ENCODE data around the gene HRH1.
"Not testable (repeated sequence)": the region's sequence is repeated elsewhere in the genome, so short reads cannot be mapped to it uniquely, and the experiment has no call there.

HRH1 gene

GRCh38 chr3:11244121-11244677, 89.9 kb downstream of the HRH1 start:
- Histone ChIP-seq H3K27me3 (ENCODE audit: control insufficient read depth in 1 of 2, insufficient read depth in 2 of 2, low read length in 2 of 2) (no peaks in the 10 kb centered on the region), H3K4me3 (ENCODE audit: low read length in 2 of 2) (no peak overlapping the region), H3K27ac (ENCODE audit: low read length) (no peak overlapping the region), H3K9me3 (ENCODE audit: control insufficient read depth in 2 of 2, low read length in 2 of 2) (no peaks in the 10 kb centered on the region), H3K36me3 (ENCODE audit: control insufficient read depth in 2 of 2, insufficient read depth in 2 of 2, low read length in 2 of 2) (no peaks in the 10 kb centered on the region), H3K9ac (ENCODE audit: low read length in 2 of 2) (no peak overlapping the region), H3K4me1 (ENCODE audit: control insufficient read depth, insufficient read depth, low read length) (no peaks in the 10 kb centered on the region)

- no peak overlapping the region for H3K27ac ChIP-seq (ENCODE audit: low read length)
- no peak overlapping the region for H3K4me3 ChIP-seq (ENCODE audit: low read length in 2 of 2)
- H3K9ac ChIP-seq (ENCODE audit: low read length in 2 of 2), result no peak overlapping the region
- H3K4me1 ChIP-seq (ENCODE audit: control insufficient read depth, insufficient read depth, low read length), result no peaks in the 10 kb centered on the region
- no peaks in the 10 kb centered on the region for H3K27me3 ChIP-seq (ENCODE audit: control insufficient read depth in 1 of 2, insufficient read depth in 2 of 2, low read length in 2 of 2)
- H3K9me3 ChIP-seq (ENCODE audit: control insufficient read depth in 2 of 2, low read length in 2 of 2), result no peaks in the 10 kb centered on the region
- no peaks in the 10 kb centered on the region for H3K36me3 ChIP-seq (ENCODE audit: control insufficient read depth in 2 of 2, insufficient read depth in 2 of 2, low read length in 2 of 2)
Measured at GRCh38 chr3:11245276-11245675, 91.0 kb downstream of the HRH1 start.

GRCh38 chr3:11245827-11246662, 91.8 kb downstream of the HRH1 start:
- Histone ChIP-seq H3K27me3 (ENCODE audit: control insufficient read depth in 1 of 2, insufficient read depth in 2 of 2, low read length in 2 of 2) (no peaks in the 10 kb centered on the region), H3K36me3 (ENCODE audit: control insufficient read depth in 2 of 2, insufficient read depth in 2 of 2, low read length in 2 of 2) (no peaks in the 10 kb centered on the region), H3K4me3 (ENCODE audit: low read length in 2 of 2) (no peak overlapping the region), H3K9ac (ENCODE audit: low read length in 2 of 2) (no peak overlapping the region), H3K27ac (ENCODE audit: low read length) (no peak overlapping the region), H3K4me1 (ENCODE audit: control insufficient read depth, insufficient read depth, low read length) (no peaks in the 10 kb centered on the region), H3K9me3 (ENCODE audit: control insufficient read depth in 2 of 2, low read length in 2 of 2) (no peaks in the 10 kb centered on the region)

GRCh38 chr3:11246663-11246970, 92.3 kb downstream of the HRH1 start:
- Histone ChIP-seq H3K9ac (ENCODE audit: low read length in 2 of 2) (no peak overlapping the region), H3K27ac (ENCODE audit: low read length) (no peak overlapping the region), H3K9me3 (ENCODE audit: control insufficient read depth in 2 of 2, low read length in 2 of 2) (no peaks in the 10 kb centered on the region), H3K27me3 (ENCODE audit: control insufficient read depth in 1 of 2, insufficient read depth in 2 of 2, low read length in 2 of 2) (no peaks in the 10 kb centered on the region), H3K4me3 (ENCODE audit: low read length in 2 of 2) (no peak overlapping the region), H3K4me1 (ENCODE audit: control insufficient read depth, insufficient read depth, low read length) (no peaks in the 10 kb centered on the region), H3K36me3 (ENCODE audit: control insufficient read depth in 2 of 2, insufficient read depth in 2 of 2, low read length in 2 of 2) (no peaks in the 10 kb centered on the region)

GRCh38 chr3:11247362-11247761, 93.1 kb downstream of the HRH1 start:
- no peaks in the 10 kb centered on the region for H3K27me3 ChIP-seq (ENCODE audit: control insufficient read depth in 1 of 2, insufficient read depth in 2 of 2, low read length in 2 of 2)
- H3K27ac ChIP-seq (ENCODE audit: low read length), result no peak overlapping the region
- no peak overlapping the region for H3K4me3 ChIP-seq (ENCODE audit: low read length in 2 of 2)
- H3K9me3 ChIP-seq (ENCODE audit: control insufficient read depth in 2 of 2, low read length in 2 of 2), result no peaks in the 10 kb centered on the region
- no peak overlapping the region for H3K9ac ChIP-seq (ENCODE audit: low read length in 2 of 2)
- no peaks in the 10 kb centered on the region for H3K36me3 ChIP-seq (ENCODE audit: control insufficient read depth in 2 of 2, insufficient read depth in 2 of 2, low read length in 2 of 2)
- H3K4me1 ChIP-seq (ENCODE audit: control insufficient read depth, insufficient read depth, low read length), result no peaks in the 10 kb centered on the region

- H3K36me3 ChIP-seq (ENCODE audit: control insufficient read depth in 2 of 2, insufficient read depth in 2 of 2, low read length in 2 of 2), result no peaks in the 10 kb centered on the region
- no peak overlapping the region for H3K4me3 ChIP-seq (ENCODE audit: low read length in 2 of 2)
- H3K27ac ChIP-seq (ENCODE audit: low read length), result no peak overlapping the region
- H3K4me1 ChIP-seq (ENCODE audit: control insufficient read depth, insufficient read depth, low read length), result no peaks in the 10 kb centered on the region
- no peaks in the 10 kb centered on the region for H3K27me3 ChIP-seq (ENCODE audit: control insufficient read depth in 1 of 2, insufficient read depth in 2 of 2, low read length in 2 of 2)
- H3K9ac ChIP-seq (ENCODE audit: low read length in 2 of 2), result no peak overlapping the region
- no peaks in the 10 kb centered on the region for H3K9me3 ChIP-seq (ENCODE audit: control insufficient read depth in 2 of 2, low read length in 2 of 2)
Measured at GRCh38 chr3:11248596-11248995, 94.3 kb downstream of the HRH1 start.

GRCh38 chr3:11250902-11251806, 96.9 kb downstream of the HRH1 start:
- H3K27me3 ChIP-seq (ENCODE audit: control insufficient read depth in 1 of 2, insufficient read depth in 2 of 2, low read length in 2 of 2), result no peaks in the 10 kb centered on the region
- H3K36me3 ChIP-seq (ENCODE audit: control insufficient read depth in 2 of 2, insufficient read depth in 2 of 2, low read length in 2 of 2), result no peaks in the 10 kb centered on the region
- H3K4me3 ChIP-seq (ENCODE audit: low read length in 2 of 2), result no peak overlapping the region
- H3K4me1 ChIP-seq (ENCODE audit: control insufficient read depth, insufficient read depth, low read length), result no peaks in the 10 kb centered on the region
- no peak overlapping the region for H3K27ac ChIP-seq (ENCODE audit: low read length)
- H3K9ac ChIP-seq (ENCODE audit: low read length in 2 of 2), result no peak overlapping the region
- H3K9me3 ChIP-seq (ENCODE audit: control insufficient read depth in 2 of 2, low read length in 2 of 2), result no peaks in the 10 kb centered on the region

GRCh38 chr3:11251807-11252176, 97.5 kb downstream of the HRH1 start:
- no peaks in the 10 kb centered on the region for H3K36me3 ChIP-seq (ENCODE audit: control insufficient read depth in 2 of 2, insufficient read depth in 2 of 2, low read length in 2 of 2)
- no peaks in the 10 kb centered on the region for H3K27me3 ChIP-seq (ENCODE audit: control insufficient read depth in 1 of 2, insufficient read depth in 2 of 2, low read length in 2 of 2)
- no peak overlapping the region for H3K9ac ChIP-seq (ENCODE audit: low read length in 2 of 2)
- no peaks in the 10 kb centered on the region for H3K9me3 ChIP-seq (ENCODE audit: control insufficient read depth in 2 of 2, low read length in 2 of 2)
- no peaks in the 10 kb centered on the region for H3K4me1 ChIP-seq (ENCODE audit: control insufficient read depth, insufficient read depth, low read length)
- H3K4me3 ChIP-seq (ENCODE audit: low read length in 2 of 2), result no peak overlapping the region
- no peak overlapping the region for H3K27ac ChIP-seq (ENCODE audit: low read length)

- Histone ChIP-seq H3K36me3 (ENCODE audit: control insufficient read depth in 2 of 2, insufficient read depth in 2 of 2, low read length in 2 of 2) (peaks cover 0 to 1% of the 10 kb centered on the region in 2 donors), H3K27ac (ENCODE audit: low read length) (no peak overlapping the region)
Measured at GRCh38 chr3:11254876-11255275, 100.6 kb downstream of the HRH1 start.

GRCh38 chr3:11255537-11255936, 101.2 kb downstream of the HRH1 start:
- H3K4me1 ChIP-seq (ENCODE audit: control insufficient read depth, insufficient read depth, low read length); H3K9me3 ChIP-seq (ENCODE audit: control insufficient read depth in 2 of 2, low read length in 2 of 2); H3K27ac ChIP-seq (ENCODE audit: low read length); H3K9ac ChIP-seq (ENCODE audit: low read length in 2 of 2); H3K4me3 ChIP-seq (ENCODE audit: low read length in 2 of 2); H3K27me3 ChIP-seq (ENCODE audit: control insufficient read depth in 1 of 2, insufficient read depth in 2 of 2, low read length in 2 of 2); H3K36me3 ChIP-seq (ENCODE audit: control insufficient read depth in 2 of 2, insufficient read depth in 2 of 2, low read length in 2 of 2): not testable (repeated sequence)

More at GRCh38 chr3:11254876-11255275, 100.6 kb downstream of the HRH1 start:
- Histone ChIP-seq H3K9ac (ENCODE audit: low read length in 2 of 2) (no peak overlapping the region), H3K27me3 (ENCODE audit: control insufficient read depth in 1 of 2, insufficient read depth in 2 of 2, low read length in 2 of 2) (no peaks in the 10 kb centered on the region), H3K4me1 (ENCODE audit: control insufficient read depth, insufficient read depth, low read length) (no peaks in the 10 kb centered on the region), H3K4me3 (ENCODE audit: low read length in 2 of 2) (no peak overlapping the region), H3K9me3 (ENCODE audit: control insufficient read depth in 2 of 2, low read length in 2 of 2) (no peaks in the 10 kb centered on the region)

Data from stomach smooth muscle (tissue), 2 donors.